Mammary epithelial cell (primary cell): ENCODE data around the gene ANKZF1.

Source experiments
- CTCF ChIP-seq, 2 donors: IDR thresholded peaks in 1 of 2; conservative IDR thresholded peaks in 1 of 2; 2 replicates each; pipeline ENCODE4 v1.5.1; 2011 to 2012; ENCODE audit warnings: inconsistent platforms in 2 of 2, low read length in 2 of 2, mild to moderate bottlenecking in 2 of 2, control low read depth in 1 of 2, low read depth in 1 of 2; ENCODE audit not compliant: insufficient read depth in 1 of 2; ENCODE audit errors: extremely low read depth in 1 of 2
- EZH2 ChIP-seq: IDR thresholded peaks from 2 replicates; pipeline ENCODE4 v1.6.1; 2012; ENCODE audit warnings: low read length, inconsistent platforms, borderline replicate concordance

- no peak for TF ChIP-seq CTCF (conservative IDR thresholded peaks at IDR 0.05 in 1 of 2, IDR thresholded peaks at IDR 0.05 in 1 of 2; ENCODE audit: extremely low read depth in 1 of 2, insufficient read depth in 1 of 2, low read depth in 1 of 2, low read length in 2 of 2)
- TF ChIP-seq EZH2: no peak
Measured at GRCh38 chr2:219251656-219252055, 22.1 kb downstream of the ANKZF1 start.
